SK-N-MC (cell line): ENCODE results near the gene CEP85.

Source experiments
- EZH2 ChIP-seq: fragments of 200-600 bp; sonication (generic); IDR thresholded peaks from one replicate; pipeline ENCODE4 v1.6.1; 2017; ENCODE audit warnings: antibody characterized with exemption
- POLR2AphosphoS5 ChIP-seq: IDR thresholded peaks from 2 replicates; pipeline ENCODE4 v1.6.1; 2012; ENCODE audit warnings: mild to moderate bottlenecking, low read depth, low read length, borderline replicate concordance

DNA sequence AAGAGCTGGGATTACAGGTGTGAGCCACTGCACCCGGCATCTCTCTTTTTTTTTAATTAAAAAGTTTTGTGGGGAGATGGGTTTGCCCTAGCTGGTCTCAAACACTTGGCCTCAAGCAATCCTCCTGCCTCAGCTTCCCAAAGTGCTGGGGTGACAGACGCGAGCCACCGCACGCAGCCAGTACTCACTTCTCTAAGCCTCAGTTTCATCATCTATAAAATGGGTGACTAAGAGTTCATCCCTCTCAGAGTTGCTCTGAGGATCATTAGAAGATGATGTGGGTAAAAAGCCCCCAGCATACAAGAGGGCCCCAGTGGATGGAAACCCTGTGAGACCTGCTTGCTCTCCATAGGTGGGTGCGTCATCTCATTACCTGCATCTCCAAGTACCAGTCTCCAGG is 46.1 kb upstream of the CEP85 start:
- TF ChIP-seq POLR2AphosphoS5: no peak
- TF ChIP-seq EZH2: no peak
